GM13976 (cell line): Measurements from ENCODE around the gene SYNPO.

Experiments
- DNase-seq: peaks from one replicate; pipeline ENCODE4 v3.0.0; 2012; ENCODE audit warnings: low spot score
- CTCF ChIP-seq: IDR thresholded peaks from 2 replicates; pipeline ENCODE4 v1.5.1; 2012; ENCODE audit warnings: borderline replicate concordance, mild to moderate bottlenecking; ENCODE audit not compliant: insufficient read depth; ENCODE audit errors: extremely low read depth, missing control alignments, control extremely low read depth
- in situ Hi-C: fragments of 300-500 bp; cut with MboI; formaldehyde crosslinking; loops from one replicate; pipeline ENCODE4 v1.12.0; 2022; ENCODE audit warnings: low sequenced_read_pairs, mixed read lengths, inconsistent platforms; ENCODE audit not compliant: unreplicated experiment

SYNPO gene

GRCh38 chr5:150633429-150633828, 7.0 kb upstream of the SYNPO start:
- no peak for DNase-seq
- in situ Hi-C loops, result no loop called here
- no peak for TF ChIP-seq CTCF

GRCh38 chr5:150636391-150637244, 3.8 kb upstream of the SYNPO start:
- no peak for TF ChIP-seq CTCF
- in situ Hi-C loops, result no loop called here
- DNase-seq, result no peak

- no peak for TF ChIP-seq CTCF
- DNase-seq, result no peak
- in situ Hi-C loops, result no loop called here
These were observed 3.0 kb upstream of the SYNPO start for GRCh38 chr5:150637245-150638052.

GRCh38 chr5:150638053-150638444, 2.4 kb upstream of the SYNPO start:
- TF ChIP-seq CTCF, result no peak
- DNase-seq, result no peak
- in situ Hi-C loops, result no loop called here

GRCh38 chr5:150638488-150639376, 1.7 kb upstream of the SYNPO start:
- in situ Hi-C loops, result no loop called here
- no peak for DNase-seq
- TF ChIP-seq CTCF, result no peak

GRCh38 chr5:150639377-150639692, 1.1 kb upstream of the SYNPO start:
- no peak for DNase-seq
- in situ Hi-C loops, result no loop called here
- TF ChIP-seq CTCF, result no peak
